Gastrocnemius medialis (tissue), 4 donors: ENCODE data around the gene CLMN.

Source experiments
- POLR2A ChIP-seq, 2 donors: fragments of 450-650 bp; IDR thresholded peaks; one replicate each; pipeline ENCODE4 v1.6.1; 2017; ENCODE audit warnings: antibody characterized with exemption in 2 of 2, mild to moderate bottlenecking in 2 of 2, moderate library complexity in 2 of 2
- TF ChIP-seq, protein P1 (sequence below), 5 experiments: fragments of 450-650 bp in 3 of 5; fragments of 200-600 bp in 2 of 5; sonication (generic) in 2 of 5; IDR thresholded peaks in 4 of 5; conservative IDR thresholded peaks in 1 of 5; 1 replicate in 4 of 5; 2 replicates in 1 of 5; pipeline ENCODE4 v1.5.1; 2016 to 2019; ENCODE audit warnings: antibody characterized with exemption in 5 of 5, mild to moderate bottlenecking in 3 of 5, moderate library complexity in 3 of 5

DNA sequence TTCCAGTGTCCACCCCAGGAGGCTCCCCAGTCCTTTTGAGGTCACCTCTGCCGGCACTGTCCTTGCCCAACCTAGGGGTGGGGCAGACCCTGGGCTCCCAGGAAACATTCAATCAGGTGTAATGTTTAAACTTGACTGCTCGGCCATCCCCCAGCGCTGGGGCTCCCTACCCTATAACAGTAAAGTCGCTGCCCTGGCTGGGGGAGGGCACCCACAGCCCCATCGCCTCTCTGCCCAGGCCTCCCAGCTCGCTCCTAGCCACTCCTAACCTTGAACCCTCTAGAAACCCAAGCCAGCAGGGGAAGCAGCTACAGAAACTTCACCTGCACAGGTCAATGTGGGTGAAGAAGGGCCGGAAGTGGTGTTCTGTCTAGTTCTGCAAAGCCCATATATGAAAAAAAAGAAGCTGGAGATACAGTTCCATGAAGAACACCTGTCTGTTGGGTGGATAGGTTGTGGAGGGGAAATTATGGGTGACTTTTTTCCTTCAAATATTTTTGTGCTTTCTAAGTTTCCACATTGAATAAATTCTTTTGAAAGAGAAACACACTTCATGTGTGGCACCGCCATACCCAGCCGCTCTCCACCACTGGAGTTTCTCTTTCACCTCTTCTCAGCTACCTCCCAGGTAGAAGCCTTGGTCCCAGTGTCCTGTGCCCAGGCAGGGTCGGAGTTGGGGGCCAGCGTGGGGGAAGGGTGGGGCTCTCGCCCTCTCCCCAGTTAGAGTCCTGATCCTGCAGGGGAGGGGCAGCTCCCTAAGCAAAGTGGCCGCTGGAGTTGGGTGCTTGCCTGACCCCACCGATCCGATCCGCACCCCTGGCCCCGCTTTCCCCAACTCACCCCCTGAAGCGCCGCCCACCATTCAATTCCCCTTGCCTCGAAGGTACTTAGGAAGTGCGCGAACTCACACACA is 1.1 kb downstream of the CLMN start:
- TF ChIP-seq, protein P1, sequence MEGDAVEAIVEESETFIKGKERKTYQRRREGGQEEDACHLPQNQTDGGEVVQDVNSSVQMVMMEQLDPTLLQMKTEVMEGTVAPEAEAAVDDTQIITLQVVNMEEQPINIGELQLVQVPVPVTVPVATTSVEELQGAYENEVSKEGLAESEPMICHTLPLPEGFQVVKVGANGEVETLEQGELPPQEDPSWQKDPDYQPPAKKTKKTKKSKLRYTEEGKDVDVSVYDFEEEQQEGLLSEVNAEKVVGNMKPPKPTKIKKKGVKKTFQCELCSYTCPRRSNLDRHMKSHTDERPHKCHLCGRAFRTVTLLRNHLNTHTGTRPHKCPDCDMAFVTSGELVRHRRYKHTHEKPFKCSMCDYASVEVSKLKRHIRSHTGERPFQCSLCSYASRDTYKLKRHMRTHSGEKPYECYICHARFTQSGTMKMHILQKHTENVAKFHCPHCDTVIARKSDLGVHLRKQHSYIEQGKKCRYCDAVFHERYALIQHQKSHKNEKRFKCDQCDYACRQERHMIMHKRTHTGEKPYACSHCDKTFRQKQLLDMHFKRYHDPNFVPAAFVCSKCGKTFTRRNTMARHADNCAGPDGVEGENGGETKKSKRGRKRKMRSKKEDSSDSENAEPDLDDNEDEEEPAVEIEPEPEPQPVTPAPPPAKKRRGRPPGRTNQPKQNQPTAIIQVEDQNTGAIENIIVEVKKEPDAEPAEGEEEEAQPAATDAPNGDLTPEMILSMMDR (IDR thresholded peaks at IDR 0.05 in 4 of 5, conservative IDR thresholded peaks at IDR 0.05 in 1 of 5) = no peak
- TF ChIP-seq POLR2A (IDR thresholded peaks at IDR 0.05) = peak in 1 of 2 donors; percentile 25
